ENCODE measurements around the gene RRAGC. TPM values are rescaled to one million over a fixed set of nuclear protein-coding genes. Genes with fewer than 3 reads are reported as not detected.
A peak's percentile ranks its signal among the peaks of the same experiment; 100 is the strongest.

Gene RRAGC
- total and polyA plus RNA-seq, 10 of the 15 experiments (the other 5 are each of a cell fraction or from before 2014, with no cell fraction given) = 5.5 to 22.1 (median 15.0) TPM

- TF ChIP-seq IRF5 (IDR thresholded peaks at IDR 0.05; ENCODE audit: borderline replicate concordance) (no peak), NFIC (IDR thresholded peaks at IDR 0.05; ENCODE audit: low read depth, low read length) (no peak), MAX (IDR thresholded peaks at IDR 0.05; ENCODE audit: low read depth, low read length) (no peak), WRNIP1 (IDR thresholded peaks at IDR 0.05; ENCODE audit: borderline replicate concordance, low read depth, low read length) (no peak)
Measured at GRCh38 chr1:38819040-38819439, 40.5 kb downstream of the RRAGC start (continued).

GRCh38 chr1:38818175-38818976 lies 41.2 kb downstream of the RRAGC start:
- Histone ChIP-seq H3K79me2 (ENCODE audit: control insufficient read depth, insufficient read depth, low read length) (no peaks in the 10 kb centered on the region), H3K4me3 (no peak overlapping the region), H3K4me1 (ENCODE audit: control insufficient read depth, insufficient read depth, low read length) (peaks cover 11% of the 10 kb centered on the region), H3K36me3 (ENCODE audit: control insufficient read depth in 2 of 2, insufficient read depth in 2 of 2, low read length in 1 of 2) (no peaks in the 10 kb centered on the region), H3K9ac (ENCODE audit: control insufficient read depth, insufficient read depth, low read length) (no peak overlapping the region), H4K20me1 (ENCODE audit: control insufficient read depth, insufficient read depth) (no peaks in the 10 kb centered on the region), H3K9me3 (replicated peaks; ENCODE audit: control insufficient read depth, insufficient read depth, low read length) (no peaks in the 10 kb centered on the region; the same call in 1 of the 3 replicates), H3K27ac (ENCODE audit: control insufficient read depth, insufficient read depth) (no peak overlapping the region), H3K4me2 (ENCODE audit: control insufficient read depth, insufficient read depth) (peak overlapping the region; percentile 67), H3K27me3 (replicated peaks in 1 of 2; ENCODE audit: control insufficient read depth in 2 of 2, insufficient read depth in 2 of 2, low read length in 1 of 2) (no peaks in the 10 kb centered on the region), H2AFZ (ENCODE audit: control insufficient read depth, low read depth, low read length) (peak overlapping the region; percentile 52; the same call in 1 of the 2 replicates)
- ATAC-seq = peak; percentile 66
- ChIA-PET SMC1A (ENCODE audit: uncharacterized antibody, unreplicated experiment) (interaction anchor here (0.7 to 1.8 kb wide), 6 partner anchors 13 to 794 kb away, joined by 3 to 8 read pairs (median 4); no protein-coding TSS in a partner anchor), POLR2A (interaction anchor here (1.0 kb wide), 1 partner anchor 209 kb away, joined by 5 read pairs; no protein-coding TSS in a partner anchor), RAD21 (ENCODE audit: unreplicated experiment) (interaction anchor here (0.9 to 1.6 kb wide), 5 partner anchors 17 to 790 kb away, joined by 3 to 8 read pairs (median 3); partner anchors contain the start of gene POU3F1), CTCF (interaction anchor here (0.7 to 4.7 kb wide), 11 partner anchors 9 to 792 kb away, joined by 3 to 33 read pairs (median 4); no protein-coding TSS in a partner anchor)
- DNase-seq (ENCODE audit: low read depth, low spot score) = no peak
- BruUV-seq (replicated peaks) = no TSS peak
- 4% methylated on average over 54 of the region's 70 CpGs for WGBS (ENCODE audit: insufficient coverage, insufficient replicate concordance, low lambda C conversion rate, missing lambda C conversion rate)
- FAIRE-seq = no peak
- intact Hi-C loops (cut with micrococcal nuclease; ENCODE audit: unreplicated experiment) (loop anchor here (5.0 kb wide), 2 partner anchors 211 to 776 kb away; no protein-coding TSS in a partner anchor), in situ Hi-C loops (cut with MboI) (loop anchor here (5.0 kb wide), 1 partner anchor 791 kb away; no protein-coding TSS in a partner anchor)
- TF ChIP-seq EP300 (IDR thresholded peaks at IDR 0.05; ENCODE audit: borderline replicate concordance in 1 of 2, control insufficient read depth in 1 of 2, low read depth in 2 of 2, low read length in 2 of 2) (no peak), JUND (IDR thresholded peaks at IDR 0.05; ENCODE audit: low read depth, low read length) (no peak), WRNIP1 (IDR thresholded peaks at IDR 0.05; ENCODE audit: borderline replicate concordance, low read depth, low read length) (no peak), RCOR1 (conservative IDR thresholded peaks at IDR 0.05; ENCODE audit: low read depth, low read length) (no peak), ZNF274 (IDR thresholded peaks at IDR 0.05; ENCODE audit: insufficient read depth, insufficient read length) (no peak), RAD21 (IDR thresholded peaks at IDR 0.05; ENCODE audit: insufficient read depth, low read depth, low read length) (peak; percentile 69), MTA3 (IDR thresholded peaks at IDR 0.05; ENCODE audit: borderline replicate concordance, low read length) (no peak), USF2 (IDR thresholded peaks at IDR 0.05; ENCODE audit: borderline replicate concordance, low read depth, low read length) (no peak), ZNF592 (IDR thresholded peaks at IDR 0.05) (0 out of 2 replicates have a peak, but pooled peaks have one; percentile 47), PAX5 (IDR thresholded peaks at IDR 0.05; ENCODE audit: borderline replicate concordance, low read depth, low read length) (no peak)
